GM18870 (cell line): ENCODE measurements around the gene SLC35G1.

Source experiments
- ATAC-seq: cut with Tn5 transposase; IDR thresholded peaks from one replicate; pipeline ENCODE4 v1.9.1; 2021; ENCODE audit warnings: moderate library complexity; ENCODE audit not compliant: unreplicated experiment

The SLC35G1 gene

GRCh38 chr10:93875032-93875358 lies 18.8 kb upstream of the SLC35G1 start:
- no peak for ATAC-seq

GRCh38 chr10:93876381-93876780 lies 17.4 kb upstream of the SLC35G1 start:
- ATAC-seq, result no peak

- ATAC-seq, result no peak
These were observed 14.5 kb upstream of the SLC35G1 start for GRCh38 chr10:93879273-93879672.

- no peak for ATAC-seq
These were observed 969 bp downstream of the SLC35G1 start for GRCh38 chr10:93894516-93895378.

- no peak for ATAC-seq
These were observed 3.4 kb downstream of the SLC35G1 start for GRCh38 chr10:93897070-93897780.

- ATAC-seq, result no peak
These were observed 5.3 kb downstream of the SLC35G1 start for GRCh38 chr10:93899109-93899508.

GRCh38 chr10:93903051-93903450 lies 9.3 kb downstream of the SLC35G1 start:
- no peak for ATAC-seq

GRCh38 chr10:93904901-93905300 lies 11.1 kb downstream of the SLC35G1 start:
- no peak for ATAC-seq

- no peak for ATAC-seq
These were observed 13.3 kb downstream of the SLC35G1 start for GRCh38 chr10:93907059-93907458.

- no peak for ATAC-seq
These were observed 18.1 kb downstream of the SLC35G1 start for GRCh38 chr10:93911866-93912265.

GRCh38 chr10:93912444-93912843 lies 18.7 kb downstream of the SLC35G1 start:
- no peak for ATAC-seq

GRCh38 chr10:93913706-93914105 lies 19.9 kb downstream of the SLC35G1 start:
- ATAC-seq, result no peak

GRCh38 chr10:93915598-93915997 lies 21.8 kb downstream of the SLC35G1 start:
- ATAC-seq, result no peak

- ATAC-seq, result no peak
These were observed 22.7 kb downstream of the SLC35G1 start for GRCh38 chr10:93916257-93917063.

GRCh38 chr10:93917064-93917391 lies 23.2 kb downstream of the SLC35G1 start:
- ATAC-seq, result no peak

GRCh38 chr10:93917821-93918220 lies 24.0 kb downstream of the SLC35G1 start:
- ATAC-seq, result no peak

- ATAC-seq, result no peak
These were observed 27.6 kb downstream of the SLC35G1 start for GRCh38 chr10:93921338-93921737.

GRCh38 chr10:93926613-93927012 lies 32.8 kb downstream of the SLC35G1 start:
- ATAC-seq, result no peak

GRCh38 chr10:93938140-93938539 lies 44.4 kb downstream of the SLC35G1 start:
- no peak for ATAC-seq

GRCh38 chr10:93940881-93941280 lies 47.1 kb downstream of the SLC35G1 start:
- no peak for ATAC-seq

- ATAC-seq, result no peak
These were observed 47.8 kb downstream of the SLC35G1 start for GRCh38 chr10:93941606-93942005.

- ATAC-seq, result no peak
These were observed 52.0 kb downstream of the SLC35G1 start for GRCh38 chr10:93945819-93946218.
